ENCODE results near the gene RPP25L.

RPP25L gene

GRCh38 chr9:34590381-34591247, 21.3 kb downstream of the RPP25L start:
- no peak for DNase-seq (ENCODE audit: low read depth)
- H3K4me3 ChIP-seq (ENCODE audit: low read depth, low read length), result no peak overlapping the region

GRCh38 chr9:34589636-34590380, 22.1 kb downstream of the RPP25L start, which contains the start of gene CNTFR:
Gene CNTFR, minus strand, starts transcription at chr9:34589724. Its CDS starts 20,743 bp downstream, at chr9:34568981.
- peak within 1 kb of the TSS; percentile 31 for H3K4me3 ChIP-seq (ENCODE audit: low read depth, low read length)
- DNase-seq (ENCODE audit: low read depth), result no peak

- H3K4me3 ChIP-seq (ENCODE audit: low read depth, low read length), result peak overlapping the region; percentile 29
- DNase-seq (ENCODE audit: low read depth), result no peak
Measured at GRCh38 chr9:34588671-34589635, 22.9 kb downstream of the RPP25L start.

- DNase-seq (ENCODE audit: low read depth), result no peak
- no peak overlapping the region for H3K4me3 ChIP-seq (ENCODE audit: low read depth, low read length)
Measured at GRCh38 chr9:34587271-34587670, 24.6 kb downstream of the RPP25L start.

GRCh38 chr9:34585946-34586669, 25.8 kb downstream of the RPP25L start:
- no peak overlapping the region for H3K4me3 ChIP-seq (ENCODE audit: low read depth, low read length)
- DNase-seq (ENCODE audit: low read depth), result no peak

- H3K4me3 ChIP-seq (ENCODE audit: low read depth, low read length), result no peak overlapping the region
- DNase-seq (ENCODE audit: low read depth), result no peak
Measured at GRCh38 chr9:34584970-34585369, 26.9 kb downstream of the RPP25L start.

- H3K4me3 ChIP-seq (ENCODE audit: low read depth, low read length), result no peak overlapping the region
- DNase-seq (ENCODE audit: low read depth), result no peak
Measured at GRCh38 chr9:34582787-34583186, 29.1 kb downstream of the RPP25L start.

GRCh38 chr9:34581318-34581717, 30.6 kb downstream of the RPP25L start:
- no peak overlapping the region for H3K4me3 ChIP-seq (ENCODE audit: low read depth, low read length)
- DNase-seq (ENCODE audit: low read depth), result no peak

- no peak for DNase-seq (ENCODE audit: low read depth)
- H3K4me3 ChIP-seq (ENCODE audit: low read depth, low read length), result no peak overlapping the region
Measured at GRCh38 chr9:34580358-34580757, 31.5 kb downstream of the RPP25L start.

- DNase-seq (ENCODE audit: low read depth), result no peak
- no peak overlapping the region for H3K4me3 ChIP-seq (ENCODE audit: low read depth, low read length)
Measured at GRCh38 chr9:34579808-34580163, 32.1 kb downstream of the RPP25L start.

- no peak for DNase-seq (ENCODE audit: low read depth)
- H3K4me3 ChIP-seq (ENCODE audit: low read depth, low read length), result no peak overlapping the region
Measured at GRCh38 chr9:34579104-34579807, 32.6 kb downstream of the RPP25L start.

GRCh38 chr9:34578241-34579103, 33.4 kb downstream of the RPP25L start:
- DNase-seq (ENCODE audit: low read depth), result peak; percentile 24
- peak overlapping the region; percentile 27 for H3K4me3 ChIP-seq (ENCODE audit: low read depth, low read length)

- no peak for DNase-seq (ENCODE audit: low read depth)
- peak overlapping the region; percentile 27 for H3K4me3 ChIP-seq (ENCODE audit: low read depth, low read length)
Measured at GRCh38 chr9:34577400-34578240, 34.3 kb downstream of the RPP25L start.

GRCh38 chr9:34576597-34577399, 35.1 kb downstream of the RPP25L start:
- H3K4me3 ChIP-seq (ENCODE audit: low read depth, low read length), result no peak overlapping the region
- no peak for DNase-seq (ENCODE audit: low read depth)

GRCh38 chr9:34575862-34576596, 35.9 kb downstream of the RPP25L start:
- DNase-seq (ENCODE audit: low read depth), result no peak
- H3K4me3 ChIP-seq (ENCODE audit: low read depth, low read length), result no peak overlapping the region

Data from skeletal muscle cell (primary cell).